Karpas-422 (cell line): ENCODE data around the gene EYS. TPM values are rescaled to one million over a fixed set of nuclear protein-coding genes. Genes with fewer than 3 reads are reported as not detected.
"Not testable (repeated sequence)": the region's sequence is repeated elsewhere in the genome, so short reads cannot be mapped to it uniquely, and the experiment has no call there.

Source experiments
- DNase-seq: peaks from one replicate; pipeline ENCODE4 v3.0.0-alpha.2; 2015
- H2AFZ ChIP-seq: fragments of 200-600 bp; sonication (generic); 2 replicates; pipeline ENCODE4 v1.6.1; 2014; ENCODE audit warnings: antibody characterized with exemption, low read length, mixed read lengths
- H3K27ac ChIP-seq: fragments of 200-600 bp; sonication (generic); 2 replicates; pipeline ENCODE4 v1.5.1; 2014; ENCODE audit warnings: mild to moderate bottlenecking, low read length, moderate library complexity
- H3K27me3 ChIP-seq: fragments of 200-600 bp; sonication (generic); 2 replicates; pipeline ENCODE4 v1.6.1; 2014; ENCODE audit warnings: low read length, mixed read lengths
- H3K36me3 ChIP-seq: fragments of 200-600 bp; sonication (generic); 2 replicates; pipeline ENCODE4 v1.6.1; 2014; ENCODE audit warnings: low read length, mixed read lengths; ENCODE audit not compliant: insufficient read depth
- H3K4me1 ChIP-seq: fragments of 200-600 bp; sonication (generic); 2 replicates; pipeline ENCODE4 v1.6.1; 2014; ENCODE audit warnings: mild to moderate bottlenecking, low read length, mixed read lengths
- H3K4me2 ChIP-seq: fragments of 200-600 bp; sonication (generic); 2 replicates; pipeline ENCODE4 v1.6.1; 2014; ENCODE audit warnings: low read length, low read depth, mild to moderate bottlenecking; ENCODE audit not compliant: poor library complexity, severe bottlenecking
- H3K4me3 ChIP-seq: fragments of 200-600 bp; sonication (generic); 2 replicates; pipeline ENCODE4 v1.5.1; 2014; ENCODE audit warnings: mild to moderate bottlenecking, antibody characterized with exemption, low read length, mixed read lengths
- H3K79me2 ChIP-seq: fragments of 200-600 bp; sonication (generic); 2 replicates; pipeline ENCODE4 v1.6.1; 2014; ENCODE audit warnings: mild to moderate bottlenecking, low read length, mixed read lengths
- H3K9ac ChIP-seq: fragments of 200-600 bp; sonication (generic); 2 replicates; pipeline ENCODE4 v1.6.0; 2014; ENCODE audit warnings: low read length
- H3K9me2 ChIP-seq: fragments of 200-600 bp; sonication (generic), shearing (Covaris generic); replicated peaks from 2 replicates; pipeline ENCODE4 v1.6.0; 2014; ENCODE audit warnings: mild to moderate bottlenecking, low read length, moderate library complexity; ENCODE audit not compliant: insufficient read depth
- H3K9me3 ChIP-seq: fragments of 300-700, 200-600 bp; sonication (generic); 2 replicates; pipeline ENCODE4 v1.6.1; 2014; ENCODE audit warnings: low read length, mixed read lengths
- H4K20me1 ChIP-seq: fragments of 200-600 bp; sonication (generic); 2 replicates; pipeline ENCODE4 v1.6.1; 2014; ENCODE audit warnings: mild to moderate bottlenecking, antibody characterized with exemption, low read length, low read depth; ENCODE audit not compliant: insufficient read depth
- total RNA-seq: library from RNA; depleted of rRNA; stranded (reverse); fragments of >200 nt; shearing (Covaris generic); gene quantifications from 2 replicates; pipeline ENCODE4 v1.2.3, GENCODE V29; 2014; ENCODE audit warnings: low replicate concordance

Gene EYS
- total RNA-seq, 1 experiment from 2014 or later: not detected

DNA sequence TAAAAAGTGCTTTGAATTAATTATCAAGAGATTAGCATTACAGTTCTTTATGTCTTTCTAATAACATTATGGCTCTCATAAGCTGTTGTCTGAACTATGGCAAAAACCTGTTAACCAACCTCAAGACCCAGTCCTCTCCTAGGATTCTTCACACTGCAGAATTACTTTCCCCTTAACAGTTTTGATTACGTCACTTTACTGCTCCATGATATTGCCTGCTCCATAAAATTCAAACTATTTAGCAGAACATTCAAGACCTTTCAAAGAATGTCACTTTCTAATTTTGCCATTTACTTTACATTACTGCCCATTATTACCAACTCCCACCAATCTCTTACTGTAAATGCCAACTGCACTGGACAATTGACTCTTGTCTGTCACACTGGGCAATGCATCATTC is 1227.9 kb downstream of the EYS start:
- no peak for DNase-seq
- H3K9me2 ChIP-seq: no peaks in the 10 kb centered on the region
- H3K36me3 ChIP-seq: no peaks in the 10 kb centered on the region
- no peaks in the 10 kb centered on the region for H3K27me3 ChIP-seq
- peaks cover 12% of the 10 kb centered on the region; the same call in 1 of the 2 replicates for H3K9me3 ChIP-seq
- H3K4me3 ChIP-seq: no peak overlapping the region
- H2AFZ ChIP-seq: no peak overlapping the region
- no peaks in the 10 kb centered on the region for H4K20me1 ChIP-seq
- no peak overlapping the region for H3K27ac ChIP-seq
- H3K79me2 ChIP-seq: no peaks in the 10 kb centered on the region
- no peak overlapping the region for H3K4me2 ChIP-seq
- no peaks in the 10 kb centered on the region for H3K4me1 ChIP-seq
- no peak overlapping the region for H3K9ac ChIP-seq

DNA sequence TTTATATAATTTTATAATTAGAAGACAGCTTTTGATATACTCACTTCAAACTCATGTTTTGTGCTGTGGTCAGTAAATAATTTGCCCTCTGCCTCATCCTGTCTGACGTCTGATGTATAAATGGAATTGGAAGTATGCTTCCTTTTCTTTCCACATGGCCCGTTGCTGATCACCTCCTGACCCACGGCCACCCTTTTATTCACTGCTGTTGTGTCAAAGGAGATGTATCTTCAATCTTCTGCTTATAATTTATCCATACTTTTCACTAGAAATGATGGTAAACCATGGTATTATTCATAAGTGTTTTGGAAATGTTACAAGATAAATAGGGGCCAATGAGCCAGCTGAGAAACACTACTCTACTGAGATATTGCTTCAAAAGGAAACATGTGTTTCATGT is 1229.6 kb downstream of the EYS start:
- Histone ChIP-seq H3K79me2 (no peaks in the 10 kb centered on the region), H3K27me3 (no peaks in the 10 kb centered on the region), H3K4me1 (no peaks in the 10 kb centered on the region), H3K36me3 (no peaks in the 10 kb centered on the region), H3K9me3 (peaks cover 20% of the 10 kb centered on the region; the same call in 1 of the 2 replicates), H4K20me1 (no peaks in the 10 kb centered on the region), H3K4me2 (no peak overlapping the region), H3K9ac (no peak overlapping the region), H3K27ac (no peak overlapping the region), H2AFZ (no peak overlapping the region), H3K4me3 (no peak overlapping the region), H3K9me2 (no peaks in the 10 kb centered on the region)
- DNase-seq: no peak

DNA sequence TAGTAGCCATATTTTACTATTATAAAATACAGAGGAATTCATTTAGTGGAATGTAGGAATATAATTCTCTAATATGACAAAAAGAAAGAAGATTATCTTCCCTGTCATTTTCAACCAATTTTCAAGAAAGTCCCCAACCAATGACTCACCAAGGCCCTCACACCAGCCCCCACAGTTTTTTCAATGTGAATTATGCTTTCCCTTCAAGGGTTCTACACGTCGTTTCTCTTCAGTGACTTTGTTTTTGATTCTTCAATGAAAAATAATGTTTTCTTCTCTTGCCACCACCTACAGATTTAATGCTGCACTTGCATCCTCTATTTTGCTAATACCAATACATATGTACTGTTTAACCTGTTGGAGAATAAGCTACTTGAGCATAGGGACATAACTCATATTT is 1230.1 kb downstream of the EYS start:
- Histone ChIP-seq H3K9me3 (peaks cover 20% of the 10 kb centered on the region; the same call in 1 of the 2 replicates), H3K79me2 (no peaks in the 10 kb centered on the region), H3K36me3 (no peaks in the 10 kb centered on the region), H3K4me3 (no peak overlapping the region), H3K4me2 (no peak overlapping the region), H3K9ac (no peak overlapping the region), H4K20me1 (no peaks in the 10 kb centered on the region), H3K27me3 (no peaks in the 10 kb centered on the region), H3K27ac (no peak overlapping the region), H3K4me1 (no peaks in the 10 kb centered on the region), H3K9me2 (no peaks in the 10 kb centered on the region), H2AFZ (no peak overlapping the region)
- DNase-seq: no peak

DNA sequence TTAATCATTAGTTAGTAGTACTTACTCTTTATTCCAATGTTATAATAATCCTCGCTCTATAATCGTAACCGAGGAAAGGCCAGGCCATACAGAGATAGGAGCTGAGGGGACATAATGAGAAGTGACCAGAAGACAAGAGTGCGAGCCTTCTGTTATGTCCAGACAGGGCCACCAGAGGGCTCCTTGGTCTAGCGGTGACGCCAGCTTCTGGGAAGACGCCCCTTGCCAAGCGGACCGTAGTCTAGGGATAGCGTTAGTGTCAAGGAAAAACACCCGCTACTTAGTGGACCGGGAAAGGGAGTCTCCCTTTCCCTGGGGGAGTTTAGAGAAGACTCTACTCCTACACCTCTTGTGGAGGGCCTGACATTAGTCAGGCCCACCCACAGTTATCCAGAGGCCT is 1237.6 kb downstream of the EYS start:
- not testable (repeated sequence) for H3K9me2 ChIP-seq, H3K4me2 ChIP-seq, DNase-seq, H3K36me3 ChIP-seq, H2AFZ ChIP-seq, H3K4me3 ChIP-seq, H3K79me2 ChIP-seq, H4K20me1 ChIP-seq, H3K4me1 ChIP-seq, H3K27ac ChIP-seq, H3K27me3 ChIP-seq, H3K9ac ChIP-seq
- H3K9me3 ChIP-seq: peaks cover 34% of the 10 kb centered on the region

DNA sequence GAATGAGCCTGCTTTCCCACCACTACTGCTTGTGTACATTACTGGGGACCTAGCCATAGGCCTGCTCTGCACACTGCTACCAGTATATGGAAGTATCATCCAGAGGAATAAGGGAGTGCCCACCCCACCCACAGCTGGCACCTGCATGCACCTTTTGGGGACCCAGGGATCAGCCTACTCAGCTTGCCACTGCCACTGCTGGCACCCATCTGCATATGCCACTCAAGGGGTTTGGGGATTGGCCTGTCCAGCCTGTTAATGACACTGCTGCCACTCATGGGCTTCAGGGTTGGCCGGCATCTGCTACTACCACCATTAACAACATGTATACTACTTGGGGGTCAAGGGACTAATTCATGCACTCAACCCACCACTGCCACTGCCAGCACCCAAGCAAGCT is 1239.4 kb downstream of the EYS start:
- no peak overlapping the region for H2AFZ ChIP-seq
- no peak overlapping the region for H3K9ac ChIP-seq
- no peak overlapping the region for H3K27ac ChIP-seq
- no peak overlapping the region for H3K4me3 ChIP-seq
- H3K27me3 ChIP-seq: no peaks in the 10 kb centered on the region
- no peak overlapping the region for H3K4me2 ChIP-seq
- H3K36me3 ChIP-seq: no peaks in the 10 kb centered on the region
- no peak for DNase-seq
- H3K9me3 ChIP-seq: peaks cover 28% of the 10 kb centered on the region
- H4K20me1 ChIP-seq: no peaks in the 10 kb centered on the region
- no peaks in the 10 kb centered on the region for H3K79me2 ChIP-seq
- no peaks in the 10 kb centered on the region for H3K4me1 ChIP-seq
- no peaks in the 10 kb centered on the region for H3K9me2 ChIP-seq

DNA sequence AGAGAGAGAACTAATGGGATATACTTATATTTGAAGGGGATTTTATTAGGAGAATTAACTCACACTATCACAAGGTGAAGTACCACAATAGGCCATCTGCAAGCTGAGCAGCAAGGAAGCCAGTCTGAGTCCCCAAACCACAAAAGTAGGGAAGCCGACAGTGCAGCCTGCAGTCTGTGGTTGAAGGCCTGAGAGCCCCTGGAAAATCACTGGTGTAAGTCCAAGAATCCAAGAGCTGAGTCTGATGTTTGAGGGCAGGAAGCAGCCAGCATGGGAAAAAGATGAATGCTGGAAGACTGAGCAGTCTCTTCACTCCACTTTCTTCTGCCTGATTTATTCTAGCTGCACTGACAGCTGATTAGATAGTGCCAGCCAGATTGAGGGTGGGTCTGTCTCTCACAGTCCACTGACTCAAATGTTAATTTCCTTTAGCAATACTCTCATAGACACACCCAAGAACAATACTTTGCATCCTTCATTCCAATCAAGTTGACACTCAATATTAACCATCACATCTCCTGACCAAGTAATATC is 1247.5 kb downstream of the EYS start:
- no peaks in the 10 kb centered on the region for H4K20me1 ChIP-seq
- H3K9ac ChIP-seq: no peak overlapping the region
- H3K36me3 ChIP-seq: no peaks in the 10 kb centered on the region
- DNase-seq: no peak
- no peaks in the 10 kb centered on the region for H3K79me2 ChIP-seq
- H3K4me3 ChIP-seq: no peak overlapping the region
- no peaks in the 10 kb centered on the region for H3K9me2 ChIP-seq
- H3K4me1 ChIP-seq: no peaks in the 10 kb centered on the region
- no peak overlapping the region for H2AFZ ChIP-seq
- H3K9me3 ChIP-seq: peaks cover 10% of the 10 kb centered on the region; the same call in 1 of the 2 replicates
- no peak overlapping the region for H3K27ac ChIP-seq
- no peaks in the 10 kb centered on the region for H3K27me3 ChIP-seq
- no peak overlapping the region for H3K4me2 ChIP-seq

DNA sequence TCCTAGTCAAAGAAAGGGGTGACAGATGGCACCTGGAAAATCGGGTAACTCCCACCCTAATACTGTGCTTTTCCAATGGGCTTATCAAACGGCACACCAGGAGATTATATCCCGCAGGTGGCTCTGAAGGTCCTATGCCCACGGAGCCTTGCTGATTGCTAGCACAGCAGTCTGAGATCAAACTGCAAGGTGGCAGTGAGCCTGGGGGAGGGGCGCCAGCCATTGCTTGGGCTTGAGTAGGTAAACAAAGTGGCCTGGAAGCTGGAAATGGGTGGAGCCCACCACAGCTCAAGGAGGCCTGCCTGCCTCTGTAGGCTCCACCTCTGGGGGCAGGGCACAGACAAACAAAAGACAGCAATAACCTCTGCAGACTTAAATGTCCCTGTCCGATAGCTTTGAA is 1258.9 kb downstream of the EYS start:
- H3K9me3 ChIP-seq, H3K4me2 ChIP-seq, H3K27ac ChIP-seq, H3K9ac ChIP-seq, H3K27me3 ChIP-seq, H4K20me1 ChIP-seq, H3K79me2 ChIP-seq, H3K4me3 ChIP-seq, DNase-seq, H3K4me1 ChIP-seq, H2AFZ ChIP-seq, H3K36me3 ChIP-seq, H3K9me2 ChIP-seq: not testable (repeated sequence)

DNA sequence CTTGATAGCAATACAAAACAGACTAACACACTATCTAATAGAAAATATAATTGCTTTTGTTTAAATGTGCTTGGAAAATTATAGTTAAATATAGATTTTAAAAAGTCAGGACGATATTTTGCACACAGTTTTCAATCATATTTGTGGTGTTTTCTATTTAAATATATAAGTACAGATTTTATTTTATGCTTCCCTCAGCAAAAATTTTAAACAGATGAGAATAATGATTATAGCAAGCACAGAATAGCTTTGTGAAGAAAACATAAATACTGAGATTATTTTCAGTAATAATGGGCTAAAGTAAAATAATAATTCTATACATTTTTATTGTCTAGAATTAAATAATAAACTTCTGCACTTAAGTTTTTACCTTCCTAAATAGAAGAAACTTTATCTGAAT is 1262.0 kb downstream of the EYS start:
- Histone ChIP-seq H3K9ac (no peak overlapping the region), H3K79me2 (no peaks in the 10 kb centered on the region), H3K9me2 (no peaks in the 10 kb centered on the region), H2AFZ (no peak overlapping the region), H3K4me1 (no peaks in the 10 kb centered on the region), H3K27ac (no peak overlapping the region), H4K20me1 (no peaks in the 10 kb centered on the region), H3K4me2 (no peak overlapping the region), H3K36me3 (no peaks in the 10 kb centered on the region), H3K27me3 (no peaks in the 10 kb centered on the region), H3K9me3 (peaks cover 12% of the 10 kb centered on the region), H3K4me3 (no peak overlapping the region)
- no peak for DNase-seq

DNA sequence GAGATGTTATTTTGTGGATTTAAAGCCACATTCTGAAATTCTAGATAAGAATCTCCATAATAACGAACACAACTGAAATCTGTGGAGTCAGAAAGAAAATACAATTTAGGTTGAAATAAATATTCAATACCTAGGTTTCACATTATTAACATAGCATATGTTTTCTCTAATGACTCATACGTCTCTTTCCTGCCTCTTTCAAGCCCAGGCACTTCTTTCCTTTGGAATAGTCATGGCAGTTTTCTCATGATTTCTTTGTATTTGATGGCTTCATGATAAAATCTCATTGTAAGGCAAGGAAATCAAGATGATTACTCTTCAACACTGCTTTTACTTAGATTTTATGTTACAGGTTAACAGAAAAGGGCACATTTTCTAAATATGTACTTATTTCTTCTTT is 1267.8 kb downstream of the EYS start:
- Histone ChIP-seq H3K4me1 (no peaks in the 10 kb centered on the region), H3K4me2 (no peak overlapping the region), H3K9me2 (no peaks in the 10 kb centered on the region), H3K4me3 (no peak overlapping the region), H3K9ac (no peak overlapping the region), H2AFZ (no peak overlapping the region), H3K79me2 (no peaks in the 10 kb centered on the region), H3K27me3 (no peaks in the 10 kb centered on the region), H3K36me3 (no peaks in the 10 kb centered on the region), H3K9me3 (peaks cover 11% of the 10 kb centered on the region; the same call in 1 of the 2 replicates), H3K27ac (no peak overlapping the region), H4K20me1 (no peaks in the 10 kb centered on the region)
- DNase-seq: no peak
